ENCODE data around the gene IFIT1B. TPM values are rescaled to one million over a fixed set of nuclear protein-coding genes. Genes with fewer than 3 reads are reported as not detected.

IFIT1B gene, protein sequence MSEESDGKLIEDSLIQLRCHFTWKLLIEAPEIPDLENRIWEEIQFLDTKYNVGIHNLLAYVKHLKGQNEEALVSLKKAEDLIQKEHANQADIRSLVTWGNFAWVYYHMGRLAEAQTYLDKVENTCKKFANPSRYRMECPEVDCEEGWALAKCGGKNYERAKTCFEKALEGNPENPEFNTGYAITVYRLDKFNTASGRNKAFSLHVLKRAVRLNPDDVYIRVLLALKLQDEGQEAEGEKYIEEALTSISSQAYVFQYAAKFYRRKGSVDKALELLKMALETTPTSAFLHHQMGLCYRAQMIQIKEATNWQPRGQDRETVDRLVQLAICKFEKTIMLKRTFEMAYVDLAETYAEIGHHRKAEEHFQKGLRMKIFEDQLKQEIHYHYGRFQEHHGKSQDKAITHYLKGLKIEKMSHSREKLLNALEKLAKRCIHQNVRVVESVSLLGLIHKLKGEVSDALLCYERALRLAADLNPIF
- total RNA-seq (2022; extraction: Qiagen RNA extraction; ENCODE audit: low read depth): not detected in 5 replicates

DNA sequence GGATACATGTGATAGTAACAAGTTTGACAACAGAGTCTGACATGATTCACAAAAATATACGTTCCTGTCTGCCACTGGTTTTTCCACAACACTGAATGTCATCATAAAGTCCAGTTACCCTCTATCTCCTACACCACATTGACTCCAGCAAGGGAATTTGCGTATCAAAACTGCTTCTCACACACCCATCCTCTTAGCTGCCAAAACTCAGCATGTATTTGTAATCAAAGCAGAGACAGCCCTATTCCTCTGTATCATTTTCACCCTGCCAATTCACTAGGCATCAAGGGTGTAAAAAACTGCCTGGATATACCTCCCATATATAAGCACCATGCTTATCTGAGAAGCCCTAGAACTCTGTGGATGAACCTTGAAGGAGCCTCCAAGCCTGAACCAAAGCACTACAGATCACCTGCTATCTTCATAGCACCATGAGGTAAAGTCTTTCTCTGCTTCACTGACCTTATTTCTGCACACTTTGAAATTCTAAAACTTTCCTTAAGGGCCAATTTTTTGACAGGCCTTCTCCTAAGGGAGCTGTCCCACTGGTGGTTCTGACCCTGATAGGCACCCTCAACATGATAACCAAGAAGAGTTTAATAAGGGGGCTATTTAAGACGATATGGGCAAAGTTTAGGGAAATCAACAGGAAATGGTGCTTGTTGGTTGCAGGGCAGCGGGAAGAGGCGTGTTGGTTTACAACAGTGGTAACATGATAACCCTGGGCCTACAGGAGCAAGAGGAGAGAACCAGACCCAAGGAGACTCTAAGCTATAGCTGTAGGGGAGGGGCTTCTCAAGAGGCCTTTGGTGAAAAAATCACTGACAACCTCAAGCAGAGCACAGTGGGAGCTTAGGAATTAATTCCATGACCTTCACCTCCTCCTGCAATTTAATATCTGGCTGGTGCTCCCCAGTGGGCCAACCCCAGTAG lies at the start of gene IFIT1B:
TSS of gene IFIT1B (plus strand) at position 352 of the 933 bp plus-strand sequence. CDS start at position 432, 80 bp downstream.

DNA sequence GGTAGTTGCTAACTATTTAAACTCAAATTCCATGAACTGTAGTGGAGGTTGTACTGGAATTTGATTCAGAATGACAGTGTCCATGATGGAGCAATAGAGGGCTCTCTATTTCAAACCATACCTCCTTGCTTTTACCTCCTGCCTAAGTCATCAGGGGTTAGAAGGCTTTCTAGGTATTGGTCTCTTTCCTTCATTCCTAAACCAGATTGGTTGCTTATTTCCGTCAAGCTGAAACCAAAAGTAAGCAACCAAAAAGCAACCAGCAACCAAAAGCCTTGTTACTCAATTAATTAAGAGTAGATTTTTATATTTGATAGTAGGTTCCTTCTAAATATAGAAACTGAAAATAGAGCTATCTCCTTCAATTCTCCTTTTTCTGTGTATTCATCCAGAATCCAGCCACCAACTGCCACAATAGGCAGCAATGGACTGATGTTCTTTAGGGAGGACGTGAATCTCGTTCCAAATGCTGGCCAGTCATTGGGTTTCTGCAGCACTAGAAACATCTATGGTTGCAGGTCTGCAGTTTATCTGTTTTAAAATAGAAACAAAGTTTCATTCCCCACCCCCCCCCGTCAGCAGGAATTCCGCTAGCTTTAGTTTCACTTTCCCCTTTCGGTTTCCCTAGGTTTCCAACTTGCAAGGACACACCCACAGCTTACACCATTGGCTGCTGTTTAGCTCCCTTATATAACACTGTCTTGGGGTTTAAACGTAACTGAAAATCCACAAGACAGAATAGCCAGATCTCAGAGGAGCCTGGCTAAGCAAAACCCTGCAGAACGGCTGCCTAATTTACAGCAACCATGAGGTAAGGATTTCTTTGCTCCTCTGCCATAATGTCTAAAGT lies 14.3 kb downstream of the IFIT1B start, which contains the start of gene IFIT1:
TSS of gene IFIT1 (plus strand) at position 717 of the 850 bp plus-strand sequence. CDS start at position 807, 90 bp downstream.

DNA sequence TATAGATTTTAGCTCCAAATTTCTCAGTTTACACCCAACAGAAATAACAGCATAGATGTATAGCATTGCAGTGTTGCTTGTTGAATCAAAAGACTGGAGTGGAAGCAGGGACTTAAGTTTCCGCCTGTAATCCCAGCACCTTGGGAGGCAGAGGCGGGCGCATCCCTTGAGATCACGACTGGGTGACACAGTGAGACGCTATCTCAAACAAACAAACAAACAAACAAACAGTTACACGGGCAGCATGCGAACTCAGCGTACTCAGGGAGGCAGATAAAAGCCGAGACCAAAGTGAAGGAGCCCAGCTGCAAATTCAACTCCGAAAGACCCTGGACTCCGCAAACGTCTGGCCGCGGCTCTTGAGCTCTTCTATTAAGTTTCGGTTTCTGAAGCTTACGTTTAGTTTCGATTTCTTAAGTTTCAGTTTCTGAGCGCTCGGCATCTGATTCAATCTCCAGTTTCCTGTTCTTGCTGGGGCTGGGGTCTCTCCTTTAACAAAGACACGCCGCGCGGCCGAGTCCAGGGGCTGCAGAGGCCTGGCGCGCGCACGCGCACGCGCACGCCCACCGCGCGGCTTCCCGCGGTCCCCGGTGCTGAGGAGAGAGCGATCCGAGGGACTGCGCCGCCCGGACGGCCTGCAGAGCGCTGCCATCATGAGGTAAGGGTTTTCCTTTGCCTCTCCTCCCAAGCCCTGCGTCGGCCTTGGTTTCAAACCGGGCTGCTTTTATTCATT lies 36.5 kb downstream of the IFIT1B start, which contains the start of gene IFIT5:
TSS of gene IFIT5 (plus strand) at position 423 of the 733 bp plus-strand sequence. CDS start at position 654, 231 bp downstream.

Other genes with a start within 250 kb of the IFIT1B start
- 0.03 to 0.13 TPM (median 0.09 TPM) in 3 of 5 replicates, not detected in the others for gene CH25H, start 170.7 kb upstream of the IFIT1B start, total RNA-seq (2022; extraction: Qiagen RNA extraction; ENCODE audit: low read depth)
- gene LIPA, start 126.3 kb upstream of the IFIT1B start, total RNA-seq (2022; extraction: Qiagen RNA extraction; ENCODE audit: low read depth): 41.1 to 60.3 TPM (median 48.1 TPM) in 5 replicates
- gene IFIT2, start 76.0 kb upstream of the IFIT1B start, total RNA-seq (2022; extraction: Qiagen RNA extraction; ENCODE audit: low read depth): 2.3 to 4.9 TPM (median 3.1 TPM) in 5 replicates
- gene IFIT3, start 50.1 kb upstream of the IFIT1B start, total RNA-seq (2022; extraction: Qiagen RNA extraction; ENCODE audit: low read depth): 5.0 to 7.7 TPM (median 5.9 TPM) in 5 replicates
- gene IFIT1, start 14.6 kb downstream of the IFIT1B start, total RNA-seq (2022; extraction: Qiagen RNA extraction; ENCODE audit: low read depth): 4.4 to 7.2 TPM (median 6.0 TPM) in 5 replicates
- 7.3 to 11.1 TPM (median 7.9 TPM) in 5 replicates for gene IFIT5, start 36.5 kb downstream of the IFIT1B start, total RNA-seq (2022; extraction: Qiagen RNA extraction; ENCODE audit: low read depth)
- gene SLC16A12, start 157.5 kb downstream of the IFIT1B start, total RNA-seq (2022; extraction: Qiagen RNA extraction; ENCODE audit: low read depth): 0.03 to 0.11 TPM in 2 of 5 replicates, not detected in the others

All from A549 treated with CpdA at 1 μM for 4 hours (cell line).